Thyroid gland (tissue), 4 donors: ENCODE results near the gene APOC1.

Source experiments
- POLR2A ChIP-seq, 2 donors: fragments of 450-650 bp; IDR thresholded peaks; one replicate each; pipeline ENCODE4 v1.6.1; 2017; ENCODE audit warnings: antibody characterized with exemption in 2 of 2, mild to moderate bottlenecking in 2 of 2, moderate library complexity in 1 of 2
- TF ChIP-seq, protein P1 (sequence below), 6 experiments: fragments of 200-600 bp in 3 of 6; fragments of 450-650 bp in 3 of 6; sonication (generic) in 3 of 6; IDR thresholded peaks; one replicate each; pipeline ENCODE4 v1.5.1; 2016 to 2019; ENCODE audit warnings: antibody characterized with exemption in 6 of 6, mild to moderate bottlenecking in 2 of 6, inconsistent platforms in 1 of 6, moderate library complexity in 1 of 6

DNA sequence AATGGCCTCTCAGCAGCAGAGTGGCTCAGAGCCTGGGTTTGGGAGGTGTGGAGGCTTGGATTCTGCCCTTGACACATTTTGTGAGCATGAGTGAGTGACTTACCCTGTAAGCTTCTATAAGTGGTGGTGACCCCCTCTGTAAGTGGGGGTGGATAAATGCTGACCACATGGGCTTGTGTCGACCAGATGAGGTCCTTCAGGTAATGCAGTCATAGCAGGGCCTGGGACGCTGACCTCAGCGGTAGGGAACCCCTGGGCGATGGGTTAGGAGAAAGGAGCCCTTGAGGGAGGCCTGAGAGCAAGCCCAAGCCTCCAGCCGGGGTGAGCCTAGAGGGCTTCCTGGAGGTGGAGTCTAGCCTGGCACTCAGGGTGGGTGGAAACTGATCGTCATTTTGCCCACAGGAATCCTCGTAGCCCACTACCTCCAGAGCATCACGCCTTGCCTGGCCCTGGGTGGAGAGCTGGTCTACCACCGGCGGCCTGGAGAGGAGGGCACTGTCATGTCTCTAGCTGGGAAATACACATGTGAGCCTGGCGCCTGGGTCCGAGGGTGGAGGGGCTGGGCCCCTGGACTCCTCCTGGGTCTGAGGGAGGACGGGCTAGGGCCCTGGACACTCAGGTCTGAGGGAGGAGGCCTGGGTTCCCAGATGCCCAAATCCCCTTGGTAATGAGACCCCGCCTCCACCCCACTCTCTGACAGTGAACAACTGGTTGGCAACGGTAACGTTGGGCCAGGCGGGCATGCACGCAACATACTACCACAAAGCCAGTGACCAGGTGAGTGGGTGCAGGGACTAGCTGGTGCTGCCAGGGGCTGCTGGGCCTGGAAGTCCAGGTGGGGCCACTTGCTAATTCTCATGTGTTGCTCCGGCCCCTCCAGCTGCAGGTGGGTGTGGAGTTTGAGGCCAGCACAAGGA is 13.8 kb upstream of the APOC1 start:
- TF ChIP-seq POLR2A (IDR thresholded peaks at IDR 0.05), result no peak
- TF ChIP-seq, protein P1, sequence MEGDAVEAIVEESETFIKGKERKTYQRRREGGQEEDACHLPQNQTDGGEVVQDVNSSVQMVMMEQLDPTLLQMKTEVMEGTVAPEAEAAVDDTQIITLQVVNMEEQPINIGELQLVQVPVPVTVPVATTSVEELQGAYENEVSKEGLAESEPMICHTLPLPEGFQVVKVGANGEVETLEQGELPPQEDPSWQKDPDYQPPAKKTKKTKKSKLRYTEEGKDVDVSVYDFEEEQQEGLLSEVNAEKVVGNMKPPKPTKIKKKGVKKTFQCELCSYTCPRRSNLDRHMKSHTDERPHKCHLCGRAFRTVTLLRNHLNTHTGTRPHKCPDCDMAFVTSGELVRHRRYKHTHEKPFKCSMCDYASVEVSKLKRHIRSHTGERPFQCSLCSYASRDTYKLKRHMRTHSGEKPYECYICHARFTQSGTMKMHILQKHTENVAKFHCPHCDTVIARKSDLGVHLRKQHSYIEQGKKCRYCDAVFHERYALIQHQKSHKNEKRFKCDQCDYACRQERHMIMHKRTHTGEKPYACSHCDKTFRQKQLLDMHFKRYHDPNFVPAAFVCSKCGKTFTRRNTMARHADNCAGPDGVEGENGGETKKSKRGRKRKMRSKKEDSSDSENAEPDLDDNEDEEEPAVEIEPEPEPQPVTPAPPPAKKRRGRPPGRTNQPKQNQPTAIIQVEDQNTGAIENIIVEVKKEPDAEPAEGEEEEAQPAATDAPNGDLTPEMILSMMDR (IDR thresholded peaks at IDR 0.05), result no peak
